Activated T-helper 2 cell treated with anti-CD3 and anti-CD28 coated beads, Interferon-gamma antibody, Interleukin-2, Interleukin-4, amounts not matched to agents 10 μg/mL and 5 μg/mL and 100 μg/mL, durations not matched to agents 14 hours and 24 hours and 36 hours (primary cell): Measurements from ENCODE around the gene PODNL1. TPM values are rescaled to one million over a fixed set of nuclear protein-coding genes. Genes with fewer than 3 reads are reported as not detected.
"Not testable (repeated sequence)": the region's sequence is repeated elsewhere in the genome, so short reads cannot be mapped to it uniquely, and the experiment has no call there.

Experiments
- DNase-seq: peaks from one replicate; pipeline ENCODE4 v3.0.0; 2021; ENCODE audit warnings: low spot score
- H3K27ac Mint-ChIP-seq: one replicate; pipeline ENCODE4 v1.8.0; 2021; ENCODE audit warnings: mixed read lengths
- H3K27me3 Mint-ChIP-seq: one replicate; pipeline ENCODE4 v1.8.0; 2021; ENCODE audit warnings: low read depth, mixed read lengths
- H3K36me3 Mint-ChIP-seq: one replicate; pipeline ENCODE4 v1.8.0; 2021; ENCODE audit warnings: low read depth, mixed read lengths
- H3K4me1 Mint-ChIP-seq: one replicate; pipeline ENCODE4 v1.8.0; 2021; ENCODE audit warnings: low read depth, mixed read lengths
- H3K4me3 Mint-ChIP-seq: one replicate; pipeline ENCODE4 v1.8.0; 2021; ENCODE audit warnings: low read depth, mild to moderate bottlenecking, moderate library complexity, mixed read lengths
- H3K9me3 Mint-ChIP-seq: one replicate; pipeline ENCODE4 v1.8.0; 2021; ENCODE audit warnings: mixed read lengths
- intact Hi-C: fragments of 100-400 bp; cut with micrococcal nuclease; formaldehyde crosslinking; loops from one replicate; pipeline ENCODE4 v1.15.1; 2023
- total RNA-seq: library from RNA; stranded (reverse); gene quantifications from 2 replicates; pipeline ENCODE4 v1.2.3, GENCODE V29; 2022

The PODNL1 gene
- total RNA-seq, 1 donor from 2014 or later: 0.41 TPM

- Mint-ChIP-seq H3K27me3 (no peaks in the 10 kb centered on the region), H3K9me3 (no peaks in the 10 kb centered on the region), H3K4me3 (no peak overlapping the region), H3K36me3 (peaks cover 4% of the 10 kb centered on the region), H3K27ac (no peak overlapping the region), H3K4me1 (peaks cover 6% of the 10 kb centered on the region)
- DNase-seq: no peak
- intact Hi-C loops: no loop called here
Observed at GRCh38 chr19:13980340-13980739, 42.1 kb upstream of the PODNL1 start.

GRCh38 chr19:13979686-13980085 is 41.5 kb upstream of the PODNL1 start:
- intact Hi-C loops: no loop called here
- H3K4me3 Mint-ChIP-seq: no peak overlapping the region
- H3K9me3 Mint-ChIP-seq: no peaks in the 10 kb centered on the region
- peaks cover 5% of the 10 kb centered on the region for H3K4me1 Mint-ChIP-seq
- peaks cover 4% of the 10 kb centered on the region for H3K36me3 Mint-ChIP-seq
- DNase-seq: no peak
- H3K27ac Mint-ChIP-seq: no peak overlapping the region
- no peaks in the 10 kb centered on the region for H3K27me3 Mint-ChIP-seq

GRCh38 chr19:13979244-13979615 is 41.0 kb upstream of the PODNL1 start:
- no peak overlapping the region for H3K27ac Mint-ChIP-seq
- H3K4me1 Mint-ChIP-seq: peaks cover 6% of the 10 kb centered on the region
- intact Hi-C loops: no loop called here
- no peak overlapping the region for H3K4me3 Mint-ChIP-seq
- no peak for DNase-seq
- peaks cover 7% of the 10 kb centered on the region for H3K36me3 Mint-ChIP-seq
- H3K9me3 Mint-ChIP-seq: no peaks in the 10 kb centered on the region
- no peaks in the 10 kb centered on the region for H3K27me3 Mint-ChIP-seq

GRCh38 chr19:13978351-13979243 is 40.4 kb upstream of the PODNL1 start:
- Mint-ChIP-seq H3K27me3 (no peaks in the 10 kb centered on the region), H3K36me3 (peaks cover 11% of the 10 kb centered on the region), H3K4me3 (no peak overlapping the region), H3K9me3 (no peaks in the 10 kb centered on the region), H3K4me1 (peaks cover 10% of the 10 kb centered on the region), H3K27ac (no peak overlapping the region)
- DNase-seq: no peak
- intact Hi-C loops: no loop called here

GRCh38 chr19:13977803-13978202 is 39.6 kb upstream of the PODNL1 start:
- H3K27me3 Mint-ChIP-seq: no peaks in the 10 kb centered on the region
- H3K27ac Mint-ChIP-seq: no peak overlapping the region
- H3K4me1 Mint-ChIP-seq: peaks cover 10% of the 10 kb centered on the region
- H3K9me3 Mint-ChIP-seq: no peaks in the 10 kb centered on the region
- no peak for DNase-seq
- no peak overlapping the region for H3K4me3 Mint-ChIP-seq
- H3K36me3 Mint-ChIP-seq: peaks cover 11% of the 10 kb centered on the region
- intact Hi-C loops: no loop called here

- no peak for DNase-seq
- peaks cover 6% of the 10 kb centered on the region for H3K4me1 Mint-ChIP-seq
- H3K36me3 Mint-ChIP-seq: peaks cover 11% of the 10 kb centered on the region
- no peaks in the 10 kb centered on the region for H3K27me3 Mint-ChIP-seq
- H3K9me3 Mint-ChIP-seq: no peaks in the 10 kb centered on the region
- H3K4me3 Mint-ChIP-seq: no peak overlapping the region
- no peak overlapping the region for H3K27ac Mint-ChIP-seq
- intact Hi-C loops: no loop called here
Observed at GRCh38 chr19:13976446-13976845, 38.2 kb upstream of the PODNL1 start.

- intact Hi-C loops: no loop called here
- Mint-ChIP-seq H3K27ac (no peak overlapping the region), H3K4me1 (peaks cover 6% of the 10 kb centered on the region), H3K4me3 (no peak overlapping the region), H3K9me3 (no peaks in the 10 kb centered on the region), H3K36me3 (peaks cover 11% of the 10 kb centered on the region), H3K27me3 (no peaks in the 10 kb centered on the region)
- DNase-seq: no peak
Observed at GRCh38 chr19:13975870-13976269, 37.7 kb upstream of the PODNL1 start.

GRCh38 chr19:13974073-13974472 is 35.9 kb upstream of the PODNL1 start:
- no peak overlapping the region for H3K4me3 Mint-ChIP-seq
- H3K9me3 Mint-ChIP-seq: no peaks in the 10 kb centered on the region
- H3K27ac Mint-ChIP-seq: no peak overlapping the region
- DNase-seq: no peak
- no peaks in the 10 kb centered on the region for H3K27me3 Mint-ChIP-seq
- intact Hi-C loops: no loop called here
- peaks cover 12% of the 10 kb centered on the region for H3K36me3 Mint-ChIP-seq
- peaks cover 6% of the 10 kb centered on the region for H3K4me1 Mint-ChIP-seq

GRCh38 chr19:13973479-13973878 is 35.3 kb upstream of the PODNL1 start:
- intact Hi-C loops, H3K27ac Mint-ChIP-seq: not testable (repeated sequence)

GRCh38 chr19:13972368-13973155 is 34.3 kb upstream of the PODNL1 start:
- Mint-ChIP-seq H3K36me3 (peaks cover 16% of the 10 kb centered on the region), H3K9me3 (no peaks in the 10 kb centered on the region), H3K4me3 (no peak overlapping the region), H3K27me3 (no peaks in the 10 kb centered on the region), H3K4me1 (peaks cover 6% of the 10 kb centered on the region), H3K27ac (no peak overlapping the region)
- intact Hi-C loops: no loop called here
- no peak for DNase-seq

More at GRCh38 chr19:13973479-13973878, 35.3 kb upstream of the PODNL1 start:
- H3K9me3 Mint-ChIP-seq, H3K4me3 Mint-ChIP-seq, H3K4me1 Mint-ChIP-seq, H3K27me3 Mint-ChIP-seq, DNase-seq: not testable (repeated sequence)
- H3K36me3 Mint-ChIP-seq: peaks cover 16% of the 10 kb centered on the region

GRCh38 chr19:13971868-13972267 is 33.7 kb upstream of the PODNL1 start:
- DNase-seq, H3K27me3 Mint-ChIP-seq, intact Hi-C loops, H3K27ac Mint-ChIP-seq, H3K4me3 Mint-ChIP-seq, H3K9me3 Mint-ChIP-seq, H3K4me1 Mint-ChIP-seq: not testable (repeated sequence)
- peaks cover 22% of the 10 kb centered on the region for H3K36me3 Mint-ChIP-seq

- intact Hi-C loops: no loop called here
- Mint-ChIP-seq H3K9me3 (no peaks in the 10 kb centered on the region), H3K36me3 (peaks cover 19% of the 10 kb centered on the region), H3K27ac (no peak overlapping the region), H3K4me1 (peaks cover 6% of the 10 kb centered on the region), H3K27me3 (no peaks in the 10 kb centered on the region), H3K4me3 (no peak overlapping the region)
- DNase-seq: no peak
Observed at GRCh38 chr19:13969897-13970296, 31.7 kb upstream of the PODNL1 start.

GRCh38 chr19:13968999-13969398 is 30.8 kb upstream of the PODNL1 start:
- intact Hi-C loops: no loop called here
- H3K27me3 Mint-ChIP-seq: no peaks in the 10 kb centered on the region
- peaks cover 2% of the 10 kb centered on the region for H3K4me1 Mint-ChIP-seq
- H3K9me3 Mint-ChIP-seq: no peaks in the 10 kb centered on the region
- H3K36me3 Mint-ChIP-seq: peaks cover 17% of the 10 kb centered on the region
- DNase-seq: no peak
- no peak overlapping the region for H3K27ac Mint-ChIP-seq
- H3K4me3 Mint-ChIP-seq: no peak overlapping the region
